B cell (primary cell): Measurements from ENCODE around the gene MUC12. TPM values are rescaled to one million over a fixed set of nuclear protein-coding genes. Genes with fewer than 3 reads are reported as not detected.
"Not testable (repeated sequence)": the region's sequence is repeated elsewhere in the genome, so short reads cannot be mapped to it uniquely, and the experiment has no call there.

Source experiments
- ATAC-seq: fragments of 200-7000 bp; cut with Tn5 transposase; one replicate; pipeline ENCODE4 v1.10.0; 2021; ENCODE audit warnings: low read depth, mild to moderate bottlenecking, moderate number of reproducible peaks, moderate library complexity
- CTCF ChIA-PET: fragments of 350-600 bp; sonication (Branson Sonifier 250); formaldehyde crosslinking; loops from one replicate; lab custom pipeline; 2021; ENCODE audit warnings: antibody characterized with exemption, inconsistent platforms; lab: Charles Lee
- POLR2A ChIA-PET: fragments of 350-600 bp; sonication (Branson Sonifier 250); formaldehyde crosslinking; loops from one replicate; lab custom pipeline; 2021; ENCODE audit warnings: antibody characterized with exemption; lab: Charles Lee
- DNase-seq: peaks from one replicate; pipeline ENCODE4 v3.0.0; 2013
- H2AFZ ChIP-seq: 2 replicates; pipeline ENCODE4 v1.6.1; 2012; ENCODE audit warnings: mild to moderate bottlenecking, low read depth, low read length; ENCODE audit not compliant: insufficient read depth, poor library complexity, severe bottlenecking
- H3K27ac ChIP-seq, 2 donors: 1 replicate in 1 of 2; 2 replicates in 1 of 2; pipeline ENCODE4 v1.5.1; 2012 to 2013; ENCODE audit warnings: low read length in 2 of 2, mild to moderate bottlenecking in 2 of 2, moderate library complexity in 1 of 2
- H3K27me3 ChIP-seq, 4 experiments: fragments of 200-600 bp in 1 of 4; sonication (generic) in 1 of 4; replicated peaks in 1 of 4; 1 replicate in 2 of 4; 2 replicates in 2 of 4; pipeline versions ENCODE4 v1.6.1 to v1.7.0; 2013 to 2016; ENCODE audit warnings: low read length in 3 of 4, mild to moderate bottlenecking in 2 of 4, mixed read lengths in 1 of 4, moderate library complexity in 1 of 4; ENCODE audit not compliant: insufficient read depth in 4 of 4, control insufficient read depth in 3 of 4; ENCODE audit errors: control extremely low read depth in 1 of 4
- H3K36me3 ChIP-seq, 2 experiments: replicated peaks in 1 of 2; 1 replicate in 1 of 2; 2 replicates in 1 of 2; pipeline versions ENCODE4 v1.6.1 to v1.7.1; 2013; ENCODE audit warnings: low read length in 1 of 2; ENCODE audit not compliant: insufficient read depth in 2 of 2, control insufficient read depth in 1 of 2; ENCODE audit errors: control extremely low read depth in 1 of 2, extremely low read depth in 1 of 2
- H3K4me1 ChIP-seq, 2 donors: fragments of 200-600 bp in 1 of 2; sonication (generic) in 1 of 2; 1 replicate in 1 of 2; 2 replicates in 1 of 2; pipeline versions ENCODE4 v1.5.1 to v1.6.1; 2013 to 2017; ENCODE audit warnings: low read length in 2 of 2; ENCODE audit not compliant: control insufficient read depth in 2 of 2, insufficient read depth in 2 of 2
- H3K4me2 ChIP-seq: replicated peaks from 2 replicates; pipeline ENCODE3; 2012; ENCODE audit warnings: mild to moderate bottlenecking, low read depth, low read length; ENCODE audit not compliant: poor library complexity, severe bottlenecking
- H3K4me3 ChIP-seq, 5 experiments: fragments of 200-600 bp in 1 of 5; sonication (generic) in 1 of 5; 1 replicate in 3 of 5; 2 replicates in 2 of 5; pipeline versions ENCODE4 v1.5.1 to v1.7.0; 2011 to 2016; ENCODE audit warnings: low read length in 4 of 5, mild to moderate bottlenecking in 4 of 5, low read depth in 2 of 5, control low read depth in 1 of 5, moderate library complexity in 1 of 5; ENCODE audit not compliant: insufficient read depth in 1 of 5; ENCODE audit errors: control extremely low read depth in 1 of 5, extremely low read depth in 1 of 5
- H3K79me2 ChIP-seq: fragments of 200-600 bp; sonication (generic); one replicate; pipeline ENCODE4 v1.6.0; 2016; ENCODE audit warnings: low read length; ENCODE audit not compliant: control insufficient read depth, insufficient read depth
- H3K9ac ChIP-seq: fragments of 200-600 bp; sonication (generic); 2 replicates; pipeline ENCODE4 v1.6.1; 2017; ENCODE audit warnings: mild to moderate bottlenecking, low read length, moderate library complexity
- H3K9me3 ChIP-seq, 3 donors: one replicate each; pipeline versions ENCODE4 v1.6.1 to v1.7.1; 2013; ENCODE audit warnings: low read length in 2 of 3; ENCODE audit not compliant: control insufficient read depth in 2 of 3, insufficient read depth in 1 of 3; ENCODE audit errors: control extremely low read depth in 1 of 3
- H4K20me1 ChIP-seq: 2 replicates; pipeline ENCODE4 v1.6.0; 2012; ENCODE audit warnings: mild to moderate bottlenecking, low read length; ENCODE audit not compliant: insufficient read depth, control insufficient read depth, poor library complexity, severe bottlenecking
- H3K27ac Mint-ChIP-seq: one replicate; pipeline ENCODE4 v1.8.0; 2021; ENCODE audit warnings: mixed read lengths
- H3K27me3 Mint-ChIP-seq: one replicate; pipeline ENCODE4 v1.8.0; 2021; ENCODE audit warnings: mixed read lengths
- H3K4me1 Mint-ChIP-seq: one replicate; pipeline ENCODE4 v1.8.0; 2021; ENCODE audit warnings: mixed read lengths
- H3K4me3 Mint-ChIP-seq: one replicate; pipeline ENCODE4 v1.8.0; 2021; ENCODE audit warnings: mixed read lengths
- H3K9me3 Mint-ChIP-seq: one replicate; pipeline ENCODE4 v1.8.0; 2022; ENCODE audit warnings: mixed read lengths; ENCODE audit not compliant: insufficient read depth
- EZH2 ChIP-seq: IDR thresholded peaks from 2 replicates; pipeline ENCODE4 v1.6.1; 2012; ENCODE audit warnings: borderline replicate concordance, low read depth, mild to moderate bottlenecking, moderate library complexity, low read length; ENCODE audit not compliant: insufficient read depth, poor library complexity, severe bottlenecking
- WGBS: methylation state at CpG from one replicate; pipeline ENCODE4 v1.1.5; 2013; ENCODE audit warnings: missing lambda C conversion rate; ENCODE audit not compliant: insufficient coverage; 5-methylcytosine and 5-hydroxymethylcytosine counted together
- intact Hi-C: fragments of 100-400 bp; cut with micrococcal nuclease; formaldehyde crosslinking; loops from one replicate; pipeline ENCODE4 v1.10.0; 2022
- polyA plus RNA-seq: library from polyadenylated mRNA; depleted of rRNA; stranded (reverse); fragments of >200 nt; gene quantifications from 2 replicates; pipeline ENCODE4 v1.2.3, GENCODE V29; 2012
- total RNA-seq, 2 donors: library from RNA; stranded (reverse); fragments of 120-200 nt in 1 of 2; gene quantifications; 1 replicate in 1 of 2; 2 replicates in 1 of 2; pipeline versions ENCODE4 v1.2.3 to v1.2.4, GENCODE V29; 2013 to 2022
- TF ChIP-seq, protein P1 (sequence below): fragments of 200-600 bp; IDR thresholded peaks from one replicate; pipeline ENCODE4 v1.8.0; 2022; ENCODE audit warnings: antibody characterized with exemption, mild to moderate bottlenecking

MUC12 gene
- total and polyA plus RNA-seq, 2 donors (not counting 1 experiment from before 2014, with no cell fraction given): 0.81 TPM; not detected in 1

DNA sequence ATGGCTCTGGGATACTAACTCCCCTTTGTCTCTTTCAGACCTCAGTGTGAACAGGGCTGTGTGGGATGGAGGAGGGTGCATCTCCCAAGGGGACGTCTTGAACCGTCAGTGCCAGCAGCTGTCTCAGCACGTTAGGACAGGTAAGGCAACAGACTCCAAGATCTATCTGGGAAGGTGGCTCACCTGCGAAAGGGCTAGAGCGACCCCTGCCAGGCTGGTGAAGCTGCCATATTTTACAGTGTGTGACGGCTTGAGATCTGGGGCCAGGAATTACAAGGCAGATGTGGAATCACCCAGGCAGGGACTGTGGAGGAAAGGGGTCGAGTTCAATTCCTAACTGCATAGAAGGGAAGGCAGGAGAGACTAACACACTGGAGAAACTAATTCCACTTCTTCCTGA lies 61.7 kb downstream of the MUC12 start:
- ATAC-seq: no peak
- no peaks in the 10 kb centered on the region for H3K9me3 ChIP-seq
- no peak overlapping the region for H3K27ac ChIP-seq
- Mint-ChIP-seq H3K4me1 (no peaks in the 10 kb centered on the region), H3K27me3 (peaks cover 9% of the 10 kb centered on the region), H3K9me3 (no peaks in the 10 kb centered on the region), H3K4me3 (no peak overlapping the region), H3K27ac (no peak overlapping the region)
- intact Hi-C loops: no loop called here
- TF ChIP-seq EZH2: no peak
- TF ChIP-seq, protein P1, sequence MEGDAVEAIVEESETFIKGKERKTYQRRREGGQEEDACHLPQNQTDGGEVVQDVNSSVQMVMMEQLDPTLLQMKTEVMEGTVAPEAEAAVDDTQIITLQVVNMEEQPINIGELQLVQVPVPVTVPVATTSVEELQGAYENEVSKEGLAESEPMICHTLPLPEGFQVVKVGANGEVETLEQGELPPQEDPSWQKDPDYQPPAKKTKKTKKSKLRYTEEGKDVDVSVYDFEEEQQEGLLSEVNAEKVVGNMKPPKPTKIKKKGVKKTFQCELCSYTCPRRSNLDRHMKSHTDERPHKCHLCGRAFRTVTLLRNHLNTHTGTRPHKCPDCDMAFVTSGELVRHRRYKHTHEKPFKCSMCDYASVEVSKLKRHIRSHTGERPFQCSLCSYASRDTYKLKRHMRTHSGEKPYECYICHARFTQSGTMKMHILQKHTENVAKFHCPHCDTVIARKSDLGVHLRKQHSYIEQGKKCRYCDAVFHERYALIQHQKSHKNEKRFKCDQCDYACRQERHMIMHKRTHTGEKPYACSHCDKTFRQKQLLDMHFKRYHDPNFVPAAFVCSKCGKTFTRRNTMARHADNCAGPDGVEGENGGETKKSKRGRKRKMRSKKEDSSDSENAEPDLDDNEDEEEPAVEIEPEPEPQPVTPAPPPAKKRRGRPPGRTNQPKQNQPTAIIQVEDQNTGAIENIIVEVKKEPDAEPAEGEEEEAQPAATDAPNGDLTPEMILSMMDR: no peak
- ChIA-PET CTCF (no interaction called here), POLR2A (no interaction called here)
- no peak for DNase-seq
- no peaks in the 10 kb centered on the region for H3K4me1 ChIP-seq
- peaks cover 0 to 6% (median 0%) of the 10 kb centered on the region in 4 experiments for H3K27me3 ChIP-seq
- H4K20me1 ChIP-seq: no peaks in the 10 kb centered on the region
- H3K36me3 ChIP-seq: no peaks in the 10 kb centered on the region
- no peak overlapping the region for H3K4me3 ChIP-seq
- H3K9ac ChIP-seq: no peak overlapping the region
- H3K79me2 ChIP-seq: no peaks in the 10 kb centered on the region
- 28% methylated on average over 6 of the region's 7 CpGs for WGBS
- no peak overlapping the region for H3K4me2 ChIP-seq
- H2AFZ ChIP-seq: no peak overlapping the region

GRCh38 chr7:101035941-101036340 lies 66.6 kb downstream of the MUC12 start:
- no peak for TF ChIP-seq EZH2
- TF ChIP-seq, protein P1: no peak

GRCh38 chr7:101041283-101041682 lies 71.9 kb downstream of the MUC12 start:
- H3K4me3 Mint-ChIP-seq, H3K27ac ChIP-seq, H3K36me3 ChIP-seq, H3K4me1 Mint-ChIP-seq, H3K4me3 ChIP-seq, H3K27ac Mint-ChIP-seq, H3K27me3 Mint-ChIP-seq, H4K20me1 ChIP-seq, POLR2A ChIA-PET, H3K79me2 ChIP-seq, H3K4me1 ChIP-seq, H3K9ac ChIP-seq, CTCF ChIA-PET, intact Hi-C loops, H2AFZ ChIP-seq, DNase-seq, H3K9me3 Mint-ChIP-seq, ATAC-seq, H3K4me2 ChIP-seq: not testable (repeated sequence)
- peaks cover 0 to 13% (median 9%) of the 10 kb centered on the region in 3 donors for H3K9me3 ChIP-seq
- H3K27me3 ChIP-seq: peaks cover 0 to 15% (median 2%) of the 10 kb centered on the region in 4 experiments
- WGBS: 81% methylated on average over 6 of the region's 6 CpGs

More at GRCh38 chr7:101035941-101036340, 66.6 kb downstream of the MUC12 start:
- Mint-ChIP-seq H3K27ac (no peak overlapping the region), H3K4me1 (no peaks in the 10 kb centered on the region), H3K9me3 (no peaks in the 10 kb centered on the region), H3K4me3 (no peak overlapping the region), H3K27me3 (peaks cover 4% of the 10 kb centered on the region)
- Histone ChIP-seq H3K4me1 (no peaks in the 10 kb centered on the region), H3K27me3 (peaks cover 0 to 12% (median 0%) of the 10 kb centered on the region in 4 experiments), H3K27ac (no peak overlapping the region), H4K20me1 (no peaks in the 10 kb centered on the region), H3K79me2 (no peaks in the 10 kb centered on the region), H3K9me3 (no peaks in the 10 kb centered on the region), H2AFZ (no peak overlapping the region), H3K36me3 (no peaks in the 10 kb centered on the region), H3K4me2 (no peak overlapping the region), H3K9ac (no peak overlapping the region), H3K4me3 (no peak overlapping the region)
- no peak for DNase-seq
- POLR2A ChIA-PET: no interaction called here
- CTCF ChIA-PET: no interaction called here
- ATAC-seq: no peak
- intact Hi-C loops: no loop called here
- 79% methylated on average over 4 of the region's 4 CpGs for WGBS
